Karpas-422 (cell line): ENCODE results near the gene AGR2. TPM values are rescaled to one million over a fixed set of nuclear protein-coding genes. Genes with fewer than 3 reads are reported as not detected.
A peak's percentile ranks its signal among the peaks of the same experiment; 100 is the strongest.

ENCODE experiments used
- DNase-seq: peaks from one replicate; pipeline ENCODE4 v3.0.0-alpha.2; 2015
- H2AFZ ChIP-seq: fragments of 200-600 bp; sonication (generic); 2 replicates; pipeline ENCODE4 v1.6.1; 2014; ENCODE audit warnings: antibody characterized with exemption, low read length, mixed read lengths
- H3K27ac ChIP-seq: fragments of 200-600 bp; sonication (generic); 2 replicates; pipeline ENCODE4 v1.5.1; 2014; ENCODE audit warnings: mild to moderate bottlenecking, low read length, moderate library complexity
- H3K27me3 ChIP-seq: fragments of 200-600 bp; sonication (generic); 2 replicates; pipeline ENCODE4 v1.6.1; 2014; ENCODE audit warnings: low read length, mixed read lengths
- H3K36me3 ChIP-seq: fragments of 200-600 bp; sonication (generic); 2 replicates; pipeline ENCODE4 v1.6.1; 2014; ENCODE audit warnings: low read length, mixed read lengths; ENCODE audit not compliant: insufficient read depth
- H3K4me1 ChIP-seq: fragments of 200-600 bp; sonication (generic); 2 replicates; pipeline ENCODE4 v1.6.1; 2014; ENCODE audit warnings: mild to moderate bottlenecking, low read length, mixed read lengths
- H3K4me2 ChIP-seq: fragments of 200-600 bp; sonication (generic); 2 replicates; pipeline ENCODE4 v1.6.1; 2014; ENCODE audit warnings: low read length, low read depth, mild to moderate bottlenecking; ENCODE audit not compliant: poor library complexity, severe bottlenecking
- H3K4me3 ChIP-seq: fragments of 200-600 bp; sonication (generic); 2 replicates; pipeline ENCODE4 v1.5.1; 2014; ENCODE audit warnings: mild to moderate bottlenecking, antibody characterized with exemption, low read length, mixed read lengths
- H3K79me2 ChIP-seq: fragments of 200-600 bp; sonication (generic); 2 replicates; pipeline ENCODE4 v1.6.1; 2014; ENCODE audit warnings: mild to moderate bottlenecking, low read length, mixed read lengths
- H3K9ac ChIP-seq: fragments of 200-600 bp; sonication (generic); 2 replicates; pipeline ENCODE4 v1.6.0; 2014; ENCODE audit warnings: low read length
- H3K9me2 ChIP-seq: fragments of 200-600 bp; sonication (generic), shearing (Covaris generic); replicated peaks from 2 replicates; pipeline ENCODE4 v1.6.0; 2014; ENCODE audit warnings: mild to moderate bottlenecking, low read length, moderate library complexity; ENCODE audit not compliant: insufficient read depth
- H3K9me3 ChIP-seq: fragments of 300-700, 200-600 bp; sonication (generic); 2 replicates; pipeline ENCODE4 v1.6.1; 2014; ENCODE audit warnings: low read length, mixed read lengths
- H4K20me1 ChIP-seq: fragments of 200-600 bp; sonication (generic); 2 replicates; pipeline ENCODE4 v1.6.1; 2014; ENCODE audit warnings: mild to moderate bottlenecking, antibody characterized with exemption, low read length, low read depth; ENCODE audit not compliant: insufficient read depth
- total RNA-seq: library from RNA; depleted of rRNA; stranded (reverse); fragments of >200 nt; shearing (Covaris generic); gene quantifications from 2 replicates; pipeline ENCODE4 v1.2.3, GENCODE V29; 2014; ENCODE audit warnings: low replicate concordance

AGR2 gene
- total RNA-seq, 1 experiment from 2014 or later, result 0.19 TPM

DNA sequence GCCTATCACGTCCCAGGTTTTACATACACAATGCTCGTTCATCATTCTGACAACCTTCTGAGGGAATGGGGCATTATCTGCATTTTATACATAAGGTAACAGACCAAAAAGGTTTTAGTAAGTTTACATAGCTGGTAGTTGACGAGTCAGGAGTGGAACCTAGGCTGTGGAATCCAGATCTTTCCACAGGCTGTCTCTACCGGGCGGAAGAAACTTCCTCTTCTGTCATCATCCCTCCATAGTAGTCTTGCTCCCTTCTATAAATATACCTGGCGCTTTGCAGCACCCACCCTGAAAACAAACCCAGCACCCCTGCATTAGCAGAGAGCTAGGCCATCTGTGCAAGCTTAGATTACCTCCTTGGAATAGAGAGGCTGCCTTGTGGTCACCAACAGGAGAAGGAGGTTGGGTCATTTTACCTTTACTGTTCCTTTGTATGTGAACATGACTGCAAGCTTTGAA lies 49.9 kb downstream of the AGR2 start:
- Histone ChIP-seq H3K36me3 (no peaks in the 10 kb centered on the region), H3K27me3 (no peaks in the 10 kb centered on the region), H4K20me1 (no peaks in the 10 kb centered on the region; the same call in 1 of the 2 replicates), H3K4me1 (peaks cover 15% of the 10 kb centered on the region), H3K79me2 (no peaks in the 10 kb centered on the region), H2AFZ (no peak overlapping the region), H3K9me2 (no peaks in the 10 kb centered on the region), H3K9me3 (no peaks in the 10 kb centered on the region), H3K4me3 (no peak overlapping the region; the same call in 1 of the 2 replicates), H3K27ac (no peak overlapping the region), H3K9ac (no peak overlapping the region), H3K4me2 (peak overlapping the region; percentile 96)
- no peak for DNase-seq

DNA sequence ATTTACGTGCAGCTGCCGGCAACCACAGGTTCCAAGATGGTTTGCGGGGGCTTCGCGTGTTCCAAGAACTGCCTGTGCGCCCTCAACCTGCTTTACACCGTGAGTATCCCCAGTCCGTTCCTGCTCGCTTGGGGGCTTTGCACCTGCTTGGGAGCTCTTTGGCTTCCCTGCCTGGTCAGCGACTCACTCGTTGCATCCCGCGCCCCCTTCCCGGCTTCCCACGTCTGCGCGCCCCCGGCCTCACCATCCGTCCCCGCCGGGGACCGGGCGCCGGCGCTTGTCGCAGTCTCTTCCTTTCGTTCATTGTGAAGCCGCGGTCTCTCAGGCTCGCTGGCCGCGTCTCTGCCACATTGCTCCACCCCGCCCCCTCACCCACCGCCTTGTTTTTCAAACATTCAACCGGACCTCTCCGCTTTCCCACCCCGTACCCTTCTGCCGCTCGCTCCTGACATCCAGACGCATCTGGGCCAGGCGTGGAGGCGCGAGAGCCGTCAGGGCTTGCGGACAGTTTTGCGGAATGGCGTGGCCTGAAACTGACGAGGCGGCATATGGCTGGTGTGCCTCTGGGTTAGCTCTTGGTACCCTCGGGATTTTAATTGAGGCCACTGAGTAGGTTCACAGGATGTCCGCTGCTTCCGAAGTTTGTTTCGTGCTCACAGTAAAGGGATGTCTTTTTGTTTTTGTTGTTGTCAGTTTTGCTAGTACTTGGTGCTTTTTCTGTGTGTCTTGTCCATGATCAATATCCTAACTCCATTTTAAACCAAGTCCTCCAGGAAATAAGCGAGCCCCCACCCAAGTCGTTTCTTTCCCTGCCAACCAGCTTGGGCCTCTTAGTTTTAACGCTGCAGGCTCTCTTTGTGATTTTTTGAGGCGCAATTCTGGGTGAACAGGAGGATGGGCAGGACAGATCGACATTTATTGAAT lies 50.6 kb downstream of the AGR2 start:
- Histone ChIP-seq H3K9me3 (no peaks in the 10 kb centered on the region), H2AFZ (peak overlapping the region; percentile 60; the same call in 1 of the 2 replicates), H3K79me2 (no peaks in the 10 kb centered on the region), H3K4me1 (peaks cover 15% of the 10 kb centered on the region), H3K9me2 (no peaks in the 10 kb centered on the region), H3K9ac (peak overlapping the region; percentile 60), H3K27ac (no peak overlapping the region), H3K36me3 (no peaks in the 10 kb centered on the region), H4K20me1 (no peaks in the 10 kb centered on the region; the same call in 1 of the 2 replicates), H3K4me3 (peak overlapping the region; percentile 72), H3K4me2 (peak overlapping the region; percentile 96), H3K27me3 (no peaks in the 10 kb centered on the region)
- DNase-seq, result no peak

DNA sequence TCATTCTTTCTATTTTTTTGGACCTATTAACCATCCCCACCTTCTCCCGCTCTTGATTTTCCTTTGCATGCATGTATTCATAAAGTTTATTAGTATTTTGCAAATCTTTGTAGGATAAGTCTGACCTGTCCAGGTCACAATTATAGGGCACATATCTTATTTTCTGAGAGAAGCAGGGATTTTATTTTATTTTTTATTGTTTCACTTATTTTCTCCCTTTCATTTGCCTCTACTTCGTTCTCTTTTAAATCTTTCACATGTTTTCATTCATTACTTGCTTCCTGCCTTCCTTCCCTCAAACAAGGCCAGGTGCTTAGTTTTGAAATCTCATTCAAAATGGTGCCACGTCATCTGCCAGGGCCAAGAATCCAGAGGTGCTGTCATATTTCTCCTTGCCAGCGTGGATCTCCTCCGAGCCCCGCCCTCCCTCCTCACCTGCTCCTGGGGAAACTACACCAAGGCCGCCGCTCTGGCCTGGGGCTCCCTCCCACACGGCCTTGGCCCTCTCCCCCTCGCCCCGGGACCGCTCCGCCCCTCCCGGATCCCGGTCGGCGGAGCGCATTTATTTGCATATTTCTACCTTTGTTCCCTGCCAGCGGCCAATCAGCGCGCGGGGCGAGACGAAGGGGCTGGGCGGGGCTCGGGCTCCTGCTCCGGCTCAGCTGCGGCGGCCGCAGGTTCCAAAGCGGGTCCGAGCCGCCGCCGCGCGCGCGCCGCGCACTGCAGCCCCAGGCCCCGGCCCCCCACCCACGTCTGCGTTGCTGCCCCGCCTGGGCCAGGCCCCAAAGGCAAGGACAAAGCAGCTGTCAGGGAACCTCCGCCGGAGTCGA lies 51.5 kb downstream of the AGR2 start, which contains the start of gene TSPAN13:
TSS of gene TSPAN13 (plus strand) at position 654 of the 830 bp plus-strand sequence. CDS start 213 bp downstream, outside the sequence.
- Histone ChIP-seq H3K36me3 (no peaks in the 10 kb centered on the region), H3K79me2 (no peaks in the 10 kb centered on the region), H4K20me1 (no peaks in the 10 kb centered on the region; the same call in 1 of the 2 replicates), H3K4me2 (peak within 1 kb of the TSS; percentile 96), H3K9ac (peak within 1 kb of the TSS; percentile 60), H3K27ac (no peak within 1 kb of the TSS), H3K4me3 (peak within 1 kb of the TSS; percentile 72), H3K9me3 (no peaks in the 10 kb centered on the region), H2AFZ (peak within 1 kb of the TSS; percentile 94), H3K27me3 (no peaks in the 10 kb centered on the region), H3K4me1 (peaks cover 15% of the 10 kb centered on the region), H3K9me2 (no peaks in the 10 kb centered on the region)
- DNase-seq, result peak; percentile 86

DNA sequence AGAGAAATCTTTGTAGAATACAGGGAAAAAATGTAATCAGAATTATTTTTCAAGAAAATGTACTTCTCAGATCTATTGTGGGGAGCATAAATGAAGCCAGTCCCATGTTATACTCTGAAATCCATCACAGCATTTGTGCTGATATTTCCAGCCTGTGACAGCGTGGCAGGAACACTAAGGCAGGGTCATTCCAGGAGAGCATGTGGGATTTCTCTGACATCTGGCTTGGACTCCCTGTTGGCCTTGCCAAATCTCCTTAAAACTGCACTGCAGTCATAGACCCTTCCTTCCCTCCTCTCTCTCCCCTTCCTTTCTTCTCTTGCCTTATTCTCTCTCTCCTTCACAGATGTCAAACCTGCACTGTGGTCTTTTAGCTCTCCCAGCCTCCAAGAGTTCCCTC lies 57.7 kb downstream of the AGR2 start:
- H3K79me2 ChIP-seq, result no peaks in the 10 kb centered on the region

DNA sequence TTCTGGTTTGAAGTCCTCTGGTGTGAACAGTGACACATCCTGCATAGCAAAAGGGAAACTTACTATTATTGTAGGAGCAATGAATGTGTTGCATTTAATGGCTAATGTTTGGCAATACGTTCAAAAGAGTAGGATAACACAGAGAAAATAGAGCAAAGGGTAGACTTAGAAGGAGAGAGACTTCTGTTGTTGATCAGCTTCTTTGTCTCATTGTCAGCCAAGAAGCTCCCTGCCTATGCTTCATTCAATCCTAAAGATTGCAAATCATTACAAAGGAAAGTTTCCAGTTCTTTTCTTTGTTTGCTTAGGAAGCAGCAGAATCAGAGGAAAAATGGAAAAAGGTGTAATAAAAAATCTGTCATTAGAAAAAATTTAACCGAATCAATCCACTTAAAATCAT lies 59.2 kb downstream of the AGR2 start:
- H3K9me3 ChIP-seq, result no peaks in the 10 kb centered on the region
- H3K27me3 ChIP-seq, result no peaks in the 10 kb centered on the region
- H3K27ac ChIP-seq, result no peak overlapping the region
- no peak overlapping the region for H3K4me2 ChIP-seq
- H3K9me2 ChIP-seq, result no peaks in the 10 kb centered on the region
- H3K36me3 ChIP-seq, result no peaks in the 10 kb centered on the region
- DNase-seq, result no peak
- no peak overlapping the region for H3K4me3 ChIP-seq
- H3K4me1 ChIP-seq, result no peaks in the 10 kb centered on the region
- H4K20me1 ChIP-seq, result no peaks in the 10 kb centered on the region
- no peak overlapping the region for H3K9ac ChIP-seq
- no peaks in the 10 kb centered on the region for H3K79me2 ChIP-seq
- no peak overlapping the region for H2AFZ ChIP-seq

More for the DNA sequence above, 57.7 kb downstream of the AGR2 start:
- DNase-seq, result no peak
- no peak overlapping the region for H3K27ac ChIP-seq
- no peak overlapping the region for H3K4me3 ChIP-seq
- no peak overlapping the region for H3K4me2 ChIP-seq
- H3K9ac ChIP-seq, result no peak overlapping the region
- H3K9me2 ChIP-seq, result no peaks in the 10 kb centered on the region
- H3K27me3 ChIP-seq, result no peaks in the 10 kb centered on the region
- no peak overlapping the region for H2AFZ ChIP-seq
- no peaks in the 10 kb centered on the region for H3K9me3 ChIP-seq
- no peaks in the 10 kb centered on the region for H3K36me3 ChIP-seq
- no peaks in the 10 kb centered on the region for H4K20me1 ChIP-seq
- H3K4me1 ChIP-seq, result no peaks in the 10 kb centered on the region

DNA sequence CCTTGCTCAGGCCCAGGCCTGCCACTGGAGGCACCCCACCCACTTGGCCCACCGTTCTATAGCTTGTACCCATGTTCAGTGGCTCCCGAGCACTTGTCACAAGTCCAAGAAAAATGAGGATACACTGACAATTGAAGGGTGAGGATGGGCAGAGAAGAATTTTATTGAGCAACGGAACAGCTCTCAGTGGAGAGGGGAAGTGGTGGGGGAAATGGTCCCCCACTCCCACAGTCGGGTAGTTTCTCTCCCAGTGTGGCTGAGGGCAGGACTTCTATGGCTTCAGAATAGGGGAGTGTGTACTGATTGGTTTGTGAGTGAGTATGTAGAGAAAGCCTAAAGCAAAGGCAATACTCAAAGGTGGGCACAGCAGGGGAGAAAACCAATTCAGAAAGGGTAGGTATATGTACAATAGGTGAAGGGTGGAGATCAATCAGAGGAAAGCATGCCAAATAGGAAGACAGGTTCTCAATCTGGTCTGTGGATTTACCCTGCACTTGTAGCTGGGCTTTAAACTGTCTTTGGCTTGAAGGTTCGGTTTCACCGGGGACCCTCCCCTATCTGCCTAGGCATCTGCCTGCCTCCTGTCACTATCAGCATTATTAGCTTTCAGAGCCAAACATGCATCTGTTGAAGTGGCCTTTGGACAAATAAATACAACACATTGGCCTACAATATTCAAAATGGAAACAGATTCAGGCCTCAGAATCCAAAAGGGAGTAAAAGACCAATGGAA lies 60.1 kb downstream of the AGR2 start:
- Histone ChIP-seq H3K4me1 (no peaks in the 10 kb centered on the region), H3K4me3 (no peak overlapping the region), H3K9me2 (no peaks in the 10 kb centered on the region), H4K20me1 (no peaks in the 10 kb centered on the region), H3K27ac (no peak overlapping the region), H3K9ac (no peak overlapping the region), H3K79me2 (no peaks in the 10 kb centered on the region), H3K27me3 (no peaks in the 10 kb centered on the region), H2AFZ (no peak overlapping the region), H3K4me2 (no peak overlapping the region), H3K9me3 (no peaks in the 10 kb centered on the region), H3K36me3 (no peaks in the 10 kb centered on the region)
- no peak for DNase-seq

DNA sequence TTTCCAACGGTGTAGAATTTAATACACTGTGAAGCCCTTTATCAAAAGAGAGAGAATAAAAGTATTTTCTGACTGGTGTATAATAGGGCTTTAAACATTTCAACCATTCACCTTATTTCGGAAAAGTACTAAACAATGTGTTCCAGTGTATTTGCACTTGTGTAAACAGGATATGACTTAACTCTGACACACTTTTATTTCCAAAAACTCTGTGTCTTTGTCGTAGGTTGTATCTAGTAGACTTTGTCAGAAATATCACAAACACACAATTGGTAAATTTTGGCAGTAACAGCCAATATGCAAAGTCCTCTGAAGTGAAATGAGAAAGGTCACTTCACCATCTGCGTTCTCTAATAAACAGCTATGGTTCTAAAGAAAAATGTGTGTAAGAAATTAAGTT lies 61.6 kb downstream of the AGR2 start:
- Histone ChIP-seq H3K79me2 (no peaks in the 10 kb centered on the region), H3K4me3 (no peak overlapping the region), H3K27me3 (no peaks in the 10 kb centered on the region), H3K9me3 (no peaks in the 10 kb centered on the region), H2AFZ (no peak overlapping the region), H3K9me2 (no peaks in the 10 kb centered on the region), H3K9ac (no peak overlapping the region), H4K20me1 (no peaks in the 10 kb centered on the region), H3K4me2 (no peak overlapping the region), H3K36me3 (no peaks in the 10 kb centered on the region), H3K4me1 (no peaks in the 10 kb centered on the region), H3K27ac (no peak overlapping the region)
- DNase-seq, result no peak
